ENCODE data around the gene KRT78. TPM values are rescaled to one million over a fixed set of nuclear protein-coding genes. Genes with fewer than 3 reads are reported as not detected.

Gene KRT78
- total and polyA plus RNA-seq, 2 donors (not counting 1 experiment from before 2014, with no cell fraction given) = not detected

DNA sequence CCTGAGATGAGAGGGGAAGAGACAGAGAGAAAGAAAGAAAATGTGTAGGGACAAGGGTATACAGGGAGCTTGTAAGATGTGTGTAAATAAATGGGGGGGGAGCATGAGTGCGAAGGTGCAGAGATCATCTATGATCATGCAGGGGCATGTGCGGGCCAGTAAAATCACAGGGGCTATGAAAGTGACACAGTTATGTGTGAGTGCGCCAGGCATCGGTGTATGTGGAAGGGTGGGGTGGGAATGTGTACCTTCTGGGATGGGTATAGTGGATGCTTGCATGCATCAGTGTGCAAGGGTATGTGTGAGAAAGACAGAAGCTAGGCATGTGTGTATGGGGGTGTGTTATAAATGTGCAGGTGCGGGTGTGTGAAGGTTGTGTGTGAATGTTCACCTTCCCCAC is 18.4 kb upstream of the KRT78 start:
- Histone ChIP-seq H3K9ac (ENCODE audit: low read length) (no peak overlapping the region), H4K20me1 (ENCODE audit: control insufficient read depth, insufficient read depth, low read length, poor library complexity, severe bottlenecking) (no peaks in the 10 kb centered on the region), H3K27ac (ENCODE audit: low read length in 2 of 2) (no peak overlapping the region), H3K4me3 (ENCODE audit: control extremely low read depth in 1 of 5, extremely low read depth in 1 of 5, insufficient read depth in 1 of 5, low read depth in 2 of 5, low read length in 4 of 5) (no peak overlapping the region), H3K36me3 (replicated peaks in 1 of 2; ENCODE audit: control extremely low read depth in 1 of 2, control insufficient read depth in 1 of 2, extremely low read depth in 1 of 2, insufficient read depth in 2 of 2, low read length in 1 of 2) (no peaks in the 10 kb centered on the region), H3K79me2 (ENCODE audit: control insufficient read depth, insufficient read depth, low read length) (no peaks in the 10 kb centered on the region), H2AFZ (ENCODE audit: insufficient read depth, low read depth, low read length, poor library complexity, severe bottlenecking) (peak overlapping the region; percentile 50), H3K4me2 (replicated peaks; ENCODE audit: low read depth, low read length, poor library complexity, severe bottlenecking) (peak overlapping the region; percentile 43), H3K9me3 (ENCODE audit: control extremely low read depth in 1 of 3, control insufficient read depth in 2 of 3, insufficient read depth in 1 of 3, low read length in 2 of 3) (no peaks in the 10 kb centered on the region), H3K4me1 (ENCODE audit: control insufficient read depth in 2 of 2, insufficient read depth in 2 of 2, low read length in 2 of 2) (peaks cover 13 to 20% of the 10 kb centered on the region in 2 donors), H3K27me3 (replicated peaks in 1 of 4; ENCODE audit: control extremely low read depth in 1 of 4, control insufficient read depth in 3 of 4, insufficient read depth in 4 of 4, low read length in 3 of 4) (no peaks in the 10 kb centered on the region)
- ATAC-seq (ENCODE audit: low read depth) (no peak), DNase-seq (no peak)
- H3K9me3 Mint-ChIP-seq (ENCODE audit: insufficient read depth) = no peaks in the 10 kb centered on the region
- no peak overlapping the region for H3K4me3 Mint-ChIP-seq
- intact Hi-C loops (cut with micrococcal nuclease) = no loop called here
- POLR2A ChIA-PET = no interaction called here
- H3K27ac Mint-ChIP-seq = no peak overlapping the region
- no peak for TF ChIP-seq EZH2 (IDR thresholded peaks at IDR 0.05; ENCODE audit: borderline replicate concordance, insufficient read depth, low read depth, low read length, poor library complexity, severe bottlenecking)
- TF ChIP-seq, protein P1, sequence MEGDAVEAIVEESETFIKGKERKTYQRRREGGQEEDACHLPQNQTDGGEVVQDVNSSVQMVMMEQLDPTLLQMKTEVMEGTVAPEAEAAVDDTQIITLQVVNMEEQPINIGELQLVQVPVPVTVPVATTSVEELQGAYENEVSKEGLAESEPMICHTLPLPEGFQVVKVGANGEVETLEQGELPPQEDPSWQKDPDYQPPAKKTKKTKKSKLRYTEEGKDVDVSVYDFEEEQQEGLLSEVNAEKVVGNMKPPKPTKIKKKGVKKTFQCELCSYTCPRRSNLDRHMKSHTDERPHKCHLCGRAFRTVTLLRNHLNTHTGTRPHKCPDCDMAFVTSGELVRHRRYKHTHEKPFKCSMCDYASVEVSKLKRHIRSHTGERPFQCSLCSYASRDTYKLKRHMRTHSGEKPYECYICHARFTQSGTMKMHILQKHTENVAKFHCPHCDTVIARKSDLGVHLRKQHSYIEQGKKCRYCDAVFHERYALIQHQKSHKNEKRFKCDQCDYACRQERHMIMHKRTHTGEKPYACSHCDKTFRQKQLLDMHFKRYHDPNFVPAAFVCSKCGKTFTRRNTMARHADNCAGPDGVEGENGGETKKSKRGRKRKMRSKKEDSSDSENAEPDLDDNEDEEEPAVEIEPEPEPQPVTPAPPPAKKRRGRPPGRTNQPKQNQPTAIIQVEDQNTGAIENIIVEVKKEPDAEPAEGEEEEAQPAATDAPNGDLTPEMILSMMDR (IDR thresholded peaks at IDR 0.05) = no peak
- no peaks in the 10 kb centered on the region for H3K27me3 Mint-ChIP-seq
- H3K4me1 Mint-ChIP-seq = peaks cover 23% of the 10 kb centered on the region
- CTCF ChIA-PET = interaction anchor here (0.8 to 1.4 kb wide), 4 partner anchors 11 to 209 kb away, joined by 3 to 7 read pairs (median 4); no protein-coding TSS in a partner anchor
- 95% methylated on average over 3 of the region's 5 CpGs for WGBS (ENCODE audit: insufficient coverage)

DNA sequence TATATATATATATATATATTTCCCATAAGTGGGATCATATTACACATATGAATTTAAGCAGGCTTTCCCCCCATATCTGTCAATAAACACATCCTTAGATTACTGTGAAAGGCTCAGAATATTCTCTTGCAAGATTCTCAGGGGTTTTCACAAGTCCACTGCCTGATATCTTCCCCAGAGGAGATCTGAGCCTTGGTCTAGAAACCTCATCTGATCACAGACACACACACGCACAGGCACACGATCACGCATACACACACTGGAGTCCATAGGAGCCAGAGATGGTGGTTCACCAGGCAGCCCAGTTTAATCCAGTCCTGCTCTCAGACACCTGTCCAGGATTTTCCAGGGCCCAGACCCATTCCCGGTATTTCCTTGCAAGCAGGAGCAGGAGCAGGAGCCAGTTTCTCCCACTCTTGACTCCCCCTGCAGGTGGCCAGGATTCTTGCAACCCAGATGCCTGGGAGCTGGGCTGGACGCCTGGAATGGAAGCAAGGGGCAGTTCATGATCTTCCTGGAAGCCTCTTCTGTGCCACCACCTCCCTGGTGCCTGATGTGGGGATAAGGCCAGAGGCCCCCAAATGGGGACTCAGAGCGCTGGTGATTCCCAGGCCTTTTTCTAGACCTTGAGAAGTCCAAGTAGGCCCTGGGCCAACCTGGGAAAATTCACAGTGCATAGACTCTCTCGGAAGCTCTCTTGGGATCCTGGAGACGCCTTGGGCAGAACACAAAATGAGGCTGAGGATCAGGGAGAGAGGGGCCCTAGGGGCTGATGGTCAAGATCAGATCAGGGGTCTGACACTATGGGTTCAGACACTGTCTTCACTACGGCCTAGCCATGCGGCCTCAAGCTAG is 16.5 kb upstream of the KRT78 start:
- no peak for DNase-seq
- Histone ChIP-seq H3K9me3 (ENCODE audit: control extremely low read depth in 1 of 3, control insufficient read depth in 2 of 3, insufficient read depth in 1 of 3, low read length in 2 of 3) (no peaks in the 10 kb centered on the region), H3K36me3 (replicated peaks in 1 of 2; ENCODE audit: control extremely low read depth in 1 of 2, control insufficient read depth in 1 of 2, extremely low read depth in 1 of 2, insufficient read depth in 2 of 2, low read length in 1 of 2) (no peaks in the 10 kb centered on the region), H3K9ac (ENCODE audit: low read length) (no peak overlapping the region), H4K20me1 (ENCODE audit: control insufficient read depth, insufficient read depth, low read length, poor library complexity, severe bottlenecking) (no peaks in the 10 kb centered on the region), H3K4me2 (replicated peaks; ENCODE audit: low read depth, low read length, poor library complexity, severe bottlenecking) (no peak overlapping the region), H3K27ac (ENCODE audit: low read length in 2 of 2) (no peak overlapping the region), H3K4me3 (ENCODE audit: control extremely low read depth in 1 of 5, extremely low read depth in 1 of 5, insufficient read depth in 1 of 5, low read depth in 2 of 5, low read length in 4 of 5) (no peak overlapping the region), H3K4me1 (ENCODE audit: control insufficient read depth in 2 of 2, insufficient read depth in 2 of 2, low read length in 2 of 2) (peaks cover 13 to 17% of the 10 kb centered on the region in 2 donors), H3K79me2 (ENCODE audit: control insufficient read depth, insufficient read depth, low read length) (no peaks in the 10 kb centered on the region), H2AFZ (ENCODE audit: insufficient read depth, low read depth, low read length, poor library complexity, severe bottlenecking) (no peak overlapping the region), H3K27me3 (replicated peaks in 1 of 4; ENCODE audit: control extremely low read depth in 1 of 4, control insufficient read depth in 3 of 4, insufficient read depth in 4 of 4, low read length in 3 of 4) (no peaks in the 10 kb centered on the region)
- ChIA-PET POLR2A (no interaction called here), CTCF (interaction anchor here (0.6 to 1.8 kb wide), 3 partner anchors 14 to 740 kb away, joined by 3 to 5 read pairs (median 4); no protein-coding TSS in a partner anchor)
- Mint-ChIP-seq H3K27ac (no peak overlapping the region), H3K27me3 (peaks cover 5% of the 10 kb centered on the region), H3K9me3 (ENCODE audit: insufficient read depth) (no peaks in the 10 kb centered on the region), H3K4me1 (peaks cover 17% of the 10 kb centered on the region), H3K4me3 (no peak overlapping the region)
- ATAC-seq (ENCODE audit: low read depth) = no peak
- TF ChIP-seq, protein P1 (IDR thresholded peaks at IDR 0.05) = peak; percentile 37
- TF ChIP-seq EZH2 (IDR thresholded peaks at IDR 0.05; ENCODE audit: borderline replicate concordance, insufficient read depth, low read depth, low read length, poor library complexity, severe bottlenecking) = no peak
- 83% methylated on average over 10 of the region's 10 CpGs for WGBS (ENCODE audit: insufficient coverage)
- intact Hi-C loops (cut with micrococcal nuclease) = no loop called here
